ENCODE measurements around the gene MBOAT1. TPM values are rescaled to one million over a fixed set of nuclear protein-coding genes. Genes with fewer than 3 reads are reported as not detected.

Gene MBOAT1
- total RNA-seq, 4 donors from 2014 or later, result 0.61 to 1.8 (median 1.1) TPM

GRCh38 chr6:20119485-20119884, 92.8 kb downstream of the MBOAT1 start:
- Histone ChIP-seq H3K4me1 (peaks cover 19 to 46% of the 10 kb centered on the region in 2 donors), H3K4me3 (no peak overlapping the region), H3K27me3 (no peaks in the 10 kb centered on the region), H3K9me3 (no peaks in the 10 kb centered on the region), H3K27ac (peak overlapping the region; percentile 46 to 72 (median 64)), H3K36me3 (no peaks in the 10 kb centered on the region)
- intact Hi-C loops (cut with DNase I; ENCODE audit: low total_unique reads) (no loop called here), in situ Hi-C loops (cut with MboI; ENCODE audit: low sequenced_read_pairs in 4 of 4) (no loop called here)
- ATAC-seq (peak in 1 of 2 donors; percentile 49), DNase-seq (no peak)
- TF ChIP-seq CTCF (IDR thresholded peaks at IDR 0.05 in 4 of 5, conservative IDR thresholded peaks at IDR 0.05 in 1 of 5), result no peak
- TF ChIP-seq POLR2A (IDR thresholded peaks at IDR 0.05), result no peak

GRCh38 chr6:20118892-20119291, 93.4 kb downstream of the MBOAT1 start:
- no peak overlapping the region for H3K4me3 ChIP-seq
- H3K27ac ChIP-seq, result peak overlapping the region; percentile 46 to 72 (median 64)
- peak; percentile 61 to 83 for ATAC-seq
- no peak for TF ChIP-seq CTCF (IDR thresholded peaks at IDR 0.05 in 4 of 5, conservative IDR thresholded peaks at IDR 0.05 in 1 of 5)
- no peak for TF ChIP-seq POLR2A (IDR thresholded peaks at IDR 0.05)
- intact Hi-C loops (cut with DNase I; ENCODE audit: low total_unique reads), result no loop called here
- in situ Hi-C loops (cut with MboI; ENCODE audit: low sequenced_read_pairs in 4 of 4), result no loop called here
- no peaks in the 10 kb centered on the region for H3K36me3 ChIP-seq
- peak; percentile 8 to 42 for DNase-seq
- no peaks in the 10 kb centered on the region for H3K27me3 ChIP-seq
- no peaks in the 10 kb centered on the region for H3K9me3 ChIP-seq
- H3K4me1 ChIP-seq, result peaks cover 19 to 44% of the 10 kb centered on the region in 2 donors

GRCh38 chr6:20117474-20117873, 94.8 kb downstream of the MBOAT1 start:
- TF ChIP-seq POLR2A (IDR thresholded peaks at IDR 0.05) (no peak), CTCF (IDR thresholded peaks at IDR 0.05 in 4 of 5, conservative IDR thresholded peaks at IDR 0.05 in 1 of 5) (no peak)
- DNase-seq, result no peak
- H3K4me3 ChIP-seq, result no peak overlapping the region
- no peaks in the 10 kb centered on the region for H3K9me3 ChIP-seq
- H3K4me1 ChIP-seq, result peaks cover 19 to 44% of the 10 kb centered on the region in 2 donors
- in situ Hi-C loops (cut with MboI; ENCODE audit: low sequenced_read_pairs in 4 of 4), result no loop called here
- intact Hi-C loops (cut with DNase I; ENCODE audit: low total_unique reads), result no loop called here
- H3K27me3 ChIP-seq, result no peaks in the 10 kb centered on the region
- H3K27ac ChIP-seq, result peak overlapping the region in 1 of 4 donors; percentile 61
- H3K36me3 ChIP-seq, result no peaks in the 10 kb centered on the region
- ATAC-seq, result no peak

- intact Hi-C loops (cut with DNase I; ENCODE audit: low total_unique reads), result no loop called here
- TF ChIP-seq CTCF (IDR thresholded peaks at IDR 0.05 in 4 of 5, conservative IDR thresholded peaks at IDR 0.05 in 1 of 5), result no peak
- no peak for TF ChIP-seq POLR2A (IDR thresholded peaks at IDR 0.05)
These were observed 95.5 kb downstream of the MBOAT1 start for GRCh38 chr6:20116792-20117191.

More at GRCh38 chr6:20116792-20117191, 95.5 kb downstream of the MBOAT1 start:
- peaks cover 19 to 44% of the 10 kb centered on the region in 2 donors for H3K4me1 ChIP-seq
- H3K4me3 ChIP-seq, result no peak overlapping the region
- H3K9me3 ChIP-seq, result no peaks in the 10 kb centered on the region
- in situ Hi-C loops (cut with MboI; ENCODE audit: low sequenced_read_pairs in 4 of 4), result no loop called here
- H3K27ac ChIP-seq, result peak overlapping the region in 2 of 4 donors; percentile 61 to 77
- no peaks in the 10 kb centered on the region for H3K36me3 ChIP-seq
- no peaks in the 10 kb centered on the region for H3K27me3 ChIP-seq
- DNase-seq (no peak), ATAC-seq (no peak)

Measured in gastrocnemius medialis (tissue), 4 donors.